ENCODE results near the gene TNFRSF8. TPM values are rescaled to one million over a fixed set of nuclear protein-coding genes. Genes with fewer than 3 reads are reported as not detected.
A peak's percentile ranks its signal among the peaks of the same experiment; 100 is the strongest.

Gene TNFRSF8
- total and polyA plus RNA-seq, 8 donors, result 0.11 to 2.8 (median 0.21) TPM

GRCh38 chr1:12173631-12174121 is 110.6 kb downstream of the TNFRSF8 start:
- Histone ChIP-seq H3K27me3 (no peaks in the 10 kb centered on the region), H3K4me1 (peaks cover 35 to 100% of the 10 kb centered on the region in 2 donors), H3K9me3 (no peaks in the 10 kb centered on the region), H3K36me3 (peaks cover 0 to 11% of the 10 kb centered on the region in 2 donors), H3K4me3 (peak overlapping the region in 1 of 2 donors; percentile 95), H3K27ac (peak overlapping the region; percentile 72 to 94)
- TF ChIP-seq CTCF (IDR thresholded peaks at IDR 0.05), result no peak
- ATAC-seq (peak; percentile 47), DNase-seq (peak in 2 of 4 donors; percentile 83)
- intact Hi-C loops (cut with DNase I), result no loop called here

GRCh38 chr1:12174924-12175810 is 112.1 kb downstream of the TNFRSF8 start:
- DNase-seq, result peak in 3 of 4 donors; percentile 38 to 87 (median 70)
- no peak overlapping the region for H3K4me3 ChIP-seq
- H3K9me3 ChIP-seq, result no peaks in the 10 kb centered on the region
- ATAC-seq, result no peak
- peaks cover 0 to under 1% of the 10 kb centered on the region in 2 donors for H3K36me3 ChIP-seq
- no peak for TF ChIP-seq CTCF (IDR thresholded peaks at IDR 0.05)
- intact Hi-C loops (cut with DNase I), result no loop called here
- H3K27ac ChIP-seq, result peak overlapping the region; percentile 67 to 94
- no peaks in the 10 kb centered on the region for H3K27me3 ChIP-seq
- H3K4me1 ChIP-seq, result peaks cover 48 to 100% of the 10 kb centered on the region in 2 donors

GRCh38 chr1:12176298-12177118 is 113.4 kb downstream of the TNFRSF8 start:
- intact Hi-C loops (cut with DNase I), result no loop called here
- DNase-seq (no peak), ATAC-seq (no peak)
- H3K27me3 ChIP-seq, result no peaks in the 10 kb centered on the region
- H3K9me3 ChIP-seq, result no peaks in the 10 kb centered on the region
- TF ChIP-seq CTCF (IDR thresholded peaks at IDR 0.05), result no peak
- peaks cover 0 to 11% of the 10 kb centered on the region in 2 donors for H3K36me3 ChIP-seq
- H3K27ac ChIP-seq, result peak overlapping the region; percentile 15 to 94
- no peak overlapping the region for H3K4me3 ChIP-seq
- peaks cover 57 to 100% of the 10 kb centered on the region in 2 donors for H3K4me1 ChIP-seq

- peaks cover 0 to 18% of the 10 kb centered on the region in 2 donors for H3K36me3 ChIP-seq
- peaks cover 57 to 100% of the 10 kb centered on the region in 2 donors for H3K4me1 ChIP-seq
- peak overlapping the region; percentile 72 to 94 for H3K27ac ChIP-seq
- DNase-seq, result peak in 1 of 4 donors; percentile 63
- H3K27me3 ChIP-seq, result no peaks in the 10 kb centered on the region
- ATAC-seq, result no peak
- intact Hi-C loops (cut with DNase I), result no loop called here
- no peak for TF ChIP-seq CTCF (IDR thresholded peaks at IDR 0.05)
- no peak overlapping the region for H3K4me3 ChIP-seq
- no peaks in the 10 kb centered on the region for H3K9me3 ChIP-seq
Measured at GRCh38 chr1:12177156-12177998, 114.3 kb downstream of the TNFRSF8 start.
